KMS-11 (cell line): Measurements from ENCODE around the gene GLT8D1.
A peak's percentile ranks its signal among the peaks of the same experiment; 100 is the strongest.

Experiments
- H2AFZ ChIP-seq: fragments of 200-600 bp; sonication (generic); 2 replicates; pipeline ENCODE4 v1.6.1; 2016; ENCODE audit warnings: antibody characterized with exemption, mixed run types, low read depth
- H3K27ac ChIP-seq: fragments of 200-600 bp; sonication (generic); 2 replicates; pipeline ENCODE4 v1.6.1; 2016; ENCODE audit warnings: mild to moderate bottlenecking, mixed run types
- H3K27me3 ChIP-seq: fragments of 200-600 bp; sonication (generic); 2 replicates; pipeline ENCODE4 v1.6.1; 2017; ENCODE audit warnings: mild to moderate bottlenecking, low read depth, mixed run types, moderate library complexity; ENCODE audit not compliant: insufficient read depth
- H3K36me3 ChIP-seq: fragments of 200-600 bp; sonication (generic); 2 replicates; pipeline ENCODE4 v1.6.1; 2017; ENCODE audit warnings: mild to moderate bottlenecking, mixed run types; ENCODE audit not compliant: insufficient read depth
- H3K4me1 ChIP-seq: fragments of 200-600 bp; sonication (generic); 2 replicates; pipeline ENCODE4 v1.6.1; 2016; ENCODE audit warnings: mild to moderate bottlenecking, low read depth, mixed run types; ENCODE audit not compliant: poor library complexity, severe bottlenecking
- H3K4me2 ChIP-seq: fragments of 200-600 bp; sonication (generic); 2 replicates; pipeline ENCODE4 v1.7.0; 2016; ENCODE audit warnings: mild to moderate bottlenecking, mixed run types
- H3K4me3 ChIP-seq: fragments of 200-600 bp; sonication (generic); IDR thresholded peaks from 2 replicates; pipeline ENCODE4 v1.6.1; 2017; ENCODE audit warnings: low read depth, low read length, mixed read lengths; ENCODE audit not compliant: insufficient read depth
- H3K79me2 ChIP-seq: fragments of 200-600 bp; sonication (generic); 2 replicates; pipeline ENCODE4 v1.6.1; 2016; ENCODE audit warnings: low read depth, mixed run types; ENCODE audit not compliant: insufficient read depth
- H3K9ac ChIP-seq: fragments of 200-600 bp; sonication (generic); 2 replicates; pipeline ENCODE4 v1.6.1; 2016; ENCODE audit warnings: mild to moderate bottlenecking, mixed run types
- H4K20me1 ChIP-seq: fragments of 200-600 bp; sonication (generic); 2 replicates; pipeline ENCODE4 v1.6.1; 2016; ENCODE audit warnings: mild to moderate bottlenecking, mixed run types; ENCODE audit not compliant: insufficient read depth
- TF ChIP-seq, protein P1 (sequence below): fragments of 200-600 bp; sonication (generic); conservative IDR thresholded peaks from 2 replicates; pipeline ENCODE4 v1.6.1; 2017; ENCODE audit warnings: low read depth, mild to moderate bottlenecking, antibody characterized with exemption, low read length, moderate library complexity, mixed read lengths

Gene GLT8D1, protein sequence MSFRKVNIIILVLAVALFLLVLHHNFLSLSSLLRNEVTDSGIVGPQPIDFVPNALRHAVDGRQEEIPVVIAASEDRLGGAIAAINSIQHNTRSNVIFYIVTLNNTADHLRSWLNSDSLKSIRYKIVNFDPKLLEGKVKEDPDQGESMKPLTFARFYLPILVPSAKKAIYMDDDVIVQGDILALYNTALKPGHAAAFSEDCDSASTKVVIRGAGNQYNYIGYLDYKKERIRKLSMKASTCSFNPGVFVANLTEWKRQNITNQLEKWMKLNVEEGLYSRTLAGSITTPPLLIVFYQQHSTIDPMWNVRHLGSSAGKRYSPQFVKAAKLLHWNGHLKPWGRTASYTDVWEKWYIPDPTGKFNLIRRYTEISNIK

DNA sequence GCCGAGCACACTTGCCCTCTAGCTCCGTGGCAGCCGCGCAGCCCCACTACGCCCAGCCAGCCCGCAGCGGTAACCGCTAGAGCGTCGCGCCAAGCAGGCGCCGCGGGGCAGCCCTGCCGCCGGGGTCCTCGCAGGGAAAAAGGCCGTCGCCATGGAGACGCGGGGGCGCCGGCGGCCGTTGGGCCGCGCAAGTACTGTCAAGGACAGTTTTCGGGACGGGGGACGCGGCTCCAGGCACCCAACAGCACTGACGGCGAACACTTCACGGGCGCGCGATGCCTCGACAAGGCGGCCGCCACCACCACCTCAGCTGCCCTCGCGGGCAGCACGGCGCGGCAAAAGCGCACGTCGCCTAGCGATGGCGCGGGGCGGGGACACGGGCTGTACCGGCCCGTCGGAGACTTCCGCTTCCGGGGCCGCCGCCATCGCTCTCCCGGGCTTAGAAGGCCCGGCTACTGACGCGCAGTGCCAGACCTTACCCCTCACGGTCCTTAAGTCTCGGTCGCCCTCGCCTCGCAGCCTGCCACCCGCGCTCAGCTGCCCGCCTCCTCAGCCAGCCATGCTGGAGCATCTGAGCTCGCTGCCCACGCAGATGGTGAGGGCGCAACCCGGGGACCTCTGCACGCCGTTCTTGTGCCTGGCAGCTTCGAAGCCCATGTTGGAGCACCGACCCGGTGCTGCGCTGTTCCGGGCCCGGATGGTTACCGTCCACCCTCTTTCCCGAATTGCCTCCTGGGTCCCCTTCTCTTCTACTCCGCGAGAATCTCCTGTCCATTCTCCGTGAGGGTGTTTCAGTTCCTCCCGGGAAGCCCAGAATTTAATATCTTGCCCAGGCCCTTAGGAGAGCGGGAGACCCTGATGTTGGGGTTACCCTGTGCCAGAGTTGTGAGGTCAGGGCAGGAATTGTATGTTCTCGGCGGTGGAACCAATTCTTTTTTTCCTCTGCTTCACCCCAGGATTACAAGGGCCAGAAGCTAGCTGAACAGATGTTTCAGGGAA, at the start of gene GLT8D1, which contains the start of gene SPCS1:
GLT8D1 (minus strand) TSS at position 104 of the 999 bp plus-strand sequence. CDS start 5,331 bp downstream, outside the sequence.
SPCS1 (plus strand) TSS at position 419 of the 999 bp plus-strand sequence; CDS start at position 560, 141 bp downstream.
- H3K79me2 ChIP-seq = peaks cover 51% of the 10 kb centered on the region
- H3K36me3 ChIP-seq = no peaks in the 10 kb centered on the region
- peak within 1 kb of the TSS; percentile 29 for H3K4me3 ChIP-seq
- H3K9ac ChIP-seq = peak within 1 kb of the TSS; percentile 71
- peak within 1 kb of the TSS; percentile 84 for H3K4me2 ChIP-seq
- H3K4me1 ChIP-seq = peaks cover 41% of the 10 kb centered on the region
- peak within 1 kb of the TSS; percentile 44; the same call in 1 of the 2 replicates for H2AFZ ChIP-seq
- H3K27ac ChIP-seq = peak within 1 kb of the TSS; percentile 73
- no peaks in the 10 kb centered on the region for H3K27me3 ChIP-seq
- no peaks in the 10 kb centered on the region for H4K20me1 ChIP-seq
- TF ChIP-seq, protein P1, sequence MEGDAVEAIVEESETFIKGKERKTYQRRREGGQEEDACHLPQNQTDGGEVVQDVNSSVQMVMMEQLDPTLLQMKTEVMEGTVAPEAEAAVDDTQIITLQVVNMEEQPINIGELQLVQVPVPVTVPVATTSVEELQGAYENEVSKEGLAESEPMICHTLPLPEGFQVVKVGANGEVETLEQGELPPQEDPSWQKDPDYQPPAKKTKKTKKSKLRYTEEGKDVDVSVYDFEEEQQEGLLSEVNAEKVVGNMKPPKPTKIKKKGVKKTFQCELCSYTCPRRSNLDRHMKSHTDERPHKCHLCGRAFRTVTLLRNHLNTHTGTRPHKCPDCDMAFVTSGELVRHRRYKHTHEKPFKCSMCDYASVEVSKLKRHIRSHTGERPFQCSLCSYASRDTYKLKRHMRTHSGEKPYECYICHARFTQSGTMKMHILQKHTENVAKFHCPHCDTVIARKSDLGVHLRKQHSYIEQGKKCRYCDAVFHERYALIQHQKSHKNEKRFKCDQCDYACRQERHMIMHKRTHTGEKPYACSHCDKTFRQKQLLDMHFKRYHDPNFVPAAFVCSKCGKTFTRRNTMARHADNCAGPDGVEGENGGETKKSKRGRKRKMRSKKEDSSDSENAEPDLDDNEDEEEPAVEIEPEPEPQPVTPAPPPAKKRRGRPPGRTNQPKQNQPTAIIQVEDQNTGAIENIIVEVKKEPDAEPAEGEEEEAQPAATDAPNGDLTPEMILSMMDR = no peak

DNA sequence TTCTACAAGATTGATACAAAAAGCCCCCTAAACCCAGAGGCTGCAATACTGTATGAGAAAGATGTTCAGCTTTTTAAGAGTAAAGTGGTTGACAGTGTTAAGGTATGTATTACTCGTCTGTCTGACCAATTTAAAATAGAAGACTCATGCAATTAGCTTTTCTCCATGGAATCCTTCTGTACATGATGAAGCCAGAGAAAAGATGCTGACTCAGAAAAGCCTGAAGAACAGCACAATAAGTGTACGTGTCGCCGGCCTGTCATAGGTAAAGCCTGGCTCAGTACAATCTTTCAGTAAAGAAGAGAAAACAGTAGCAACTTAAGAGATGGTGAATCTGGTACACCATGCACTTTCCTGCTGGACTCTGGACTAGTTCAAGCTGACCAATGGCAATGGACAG, 48.8 kb upstream of the GLT8D1 start:
- Histone ChIP-seq H3K36me3 (no peaks in the 10 kb centered on the region), H3K4me2 (no peak overlapping the region), H3K4me3 (no peak overlapping the region), H3K4me1 (peaks cover 4% of the 10 kb centered on the region), H3K79me2 (no peaks in the 10 kb centered on the region), H3K9ac (no peak overlapping the region), H3K27ac (no peak overlapping the region), H2AFZ (no peak overlapping the region), H4K20me1 (no peaks in the 10 kb centered on the region), H3K27me3 (no peaks in the 10 kb centered on the region)
- TF ChIP-seq, protein P1 = no peak

DNA sequence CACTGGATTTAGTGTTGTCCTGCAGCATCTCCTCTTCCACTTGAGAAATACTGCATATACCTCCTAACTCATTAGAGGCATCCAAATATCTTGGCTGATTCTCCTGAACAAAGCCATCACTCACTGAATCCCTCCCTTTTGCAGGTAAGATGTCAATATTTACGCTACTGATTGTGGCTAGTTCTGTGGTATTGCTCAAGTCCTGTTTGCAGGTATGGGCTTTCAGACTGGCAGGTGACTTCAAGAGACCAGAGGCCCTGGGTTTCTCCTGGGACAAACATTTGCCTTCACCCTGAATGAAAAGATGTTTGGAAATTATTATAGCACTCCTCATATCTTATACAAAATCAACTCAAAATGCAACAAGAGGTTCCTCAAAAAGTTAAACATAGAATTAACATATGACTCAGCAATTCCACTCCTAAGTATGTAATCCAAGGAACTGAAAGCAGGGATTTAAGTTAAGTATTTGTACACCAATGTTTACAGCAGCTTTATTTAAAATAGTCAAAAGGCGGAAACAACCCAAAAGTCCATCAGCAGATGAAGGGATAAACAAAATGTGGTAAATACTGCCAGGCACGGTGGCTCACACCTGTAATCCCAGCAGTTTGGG, 46.6 kb upstream of the GLT8D1 start:
- TF ChIP-seq, protein P1 = no peak
- peaks cover 4% of the 10 kb centered on the region for H3K4me1 ChIP-seq
- no peaks in the 10 kb centered on the region for H3K27me3 ChIP-seq
- no peak overlapping the region for H2AFZ ChIP-seq
- H3K79me2 ChIP-seq = no peaks in the 10 kb centered on the region
- H4K20me1 ChIP-seq = no peaks in the 10 kb centered on the region
- H3K4me2 ChIP-seq = no peak overlapping the region
- no peak overlapping the region for H3K4me3 ChIP-seq
- H3K36me3 ChIP-seq = no peaks in the 10 kb centered on the region
- H3K9ac ChIP-seq = no peak overlapping the region
- H3K27ac ChIP-seq = no peak overlapping the region

DNA sequence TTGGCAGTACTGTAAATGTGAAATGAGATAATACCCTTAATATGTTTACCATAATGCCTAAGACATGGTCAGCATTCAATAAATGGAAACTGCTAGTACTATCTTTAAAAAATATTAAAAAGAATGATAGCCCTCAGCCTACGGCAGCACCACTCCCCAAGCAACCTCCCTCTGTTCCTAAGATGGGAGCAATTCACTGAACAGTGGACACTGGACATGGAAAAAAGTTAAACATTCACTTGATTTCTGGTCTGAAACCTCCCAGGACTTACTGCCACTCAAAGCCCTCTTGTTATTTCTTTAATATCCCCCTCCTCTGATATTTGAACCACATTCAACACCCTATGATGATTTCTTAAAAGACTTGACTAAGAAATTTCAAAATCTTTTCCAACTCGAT, 38.1 kb upstream of the GLT8D1 start:
- Histone ChIP-seq H3K36me3 (no peaks in the 10 kb centered on the region), H3K79me2 (no peaks in the 10 kb centered on the region), H2AFZ (no peak overlapping the region), H3K4me2 (no peak overlapping the region), H3K4me1 (no peaks in the 10 kb centered on the region), H3K9ac (no peak overlapping the region), H3K4me3 (no peak overlapping the region), H4K20me1 (no peaks in the 10 kb centered on the region), H3K27me3 (no peaks in the 10 kb centered on the region), H3K27ac (no peak overlapping the region)
- TF ChIP-seq, protein P1 = no peak
